GM12878 (cell line): ENCODE data around the gene AXIN1. TPM values are rescaled to one million over a fixed set of nuclear protein-coding genes. Genes with fewer than 3 reads are reported as not detected.

Source experiments
- ATAC-seq: fragments of 200-7000 bp; cut with Tn5 transposase; 3 replicates; pipeline ENCODE4 v1.9.1; 2020; ENCODE audit warnings: mild to moderate bottlenecking, moderate library complexity
- BruUV-seq: library from RNA; stranded (reverse); fragments of 400-500 nt; replicated peaks from 2 replicates; lab custom pipeline; 2021; lab: Mats Ljungman, UMichigan
- CTCF ChIA-PET: fragments of 300-600 bp; sonication (Branson Sonifier 250); formaldehyde crosslinking; extraction: SDS; loops from one replicate; lab custom pipeline; 2021; ENCODE audit warnings: inconsistent platforms; lab: Yijun Ruan, JAX
- POLR2A ChIA-PET: fragments of 350-600 bp; formaldehyde crosslinking; extraction: SDS; loops from one replicate; lab custom pipeline; 2021; ENCODE audit warnings: inconsistent platforms; lab: Charles Lee
- RAD21 ChIA-PET: fragments of 300-600 bp; sonication (Branson Sonifier 250); formaldehyde crosslinking; loops from one replicate; lab custom pipeline; 2023; ENCODE audit warnings: antibody characterized with exemption; ENCODE audit not compliant: unreplicated experiment; lab: Charles Lee
- SMC1A ChIA-PET: fragments of 300-600 bp; sonication (Branson Sonifier 250); formaldehyde crosslinking; loops from one replicate; lab custom pipeline; 2023; ENCODE audit not compliant: unreplicated experiment, uncharacterized antibody; lab: Charles Lee
- DNase-seq: peaks from one replicate; pipeline ENCODE4 v3.0.0-alpha.2; 2011; ENCODE audit warnings: low read depth, low spot score
- FAIRE-seq: peaks from 3 replicates; lab custom pipeline; 2011; peaks lifted over from hg19 to GRCh38; lab: Jason Lieb, UNC
- H2AFZ ChIP-seq: 2 replicates; pipeline ENCODE4 v1.6.0; 2011; ENCODE audit warnings: low read depth, low read length, control low read depth; ENCODE audit not compliant: control insufficient read depth
- H3K27ac ChIP-seq: 2 replicates; pipeline ENCODE4 v1.5.1; 2011; ENCODE audit warnings: control low read depth; ENCODE audit not compliant: control insufficient read depth, insufficient read depth
- H3K27me3 ChIP-seq, 2 experiments: replicated peaks in 1 of 2; 2 replicates each; pipeline versions ENCODE4 v1.6.0 to v1.6.1; 2011; ENCODE audit warnings: low read length in 1 of 2; ENCODE audit not compliant: control insufficient read depth in 2 of 2, insufficient read depth in 2 of 2
- H3K36me3 ChIP-seq, 2 experiments: 2 replicates each; pipeline ENCODE4 v1.5.1; 2011; ENCODE audit warnings: low read length in 1 of 2; ENCODE audit not compliant: control insufficient read depth in 2 of 2, insufficient read depth in 2 of 2
- H3K4me1 ChIP-seq: 2 replicates; pipeline ENCODE4 v1.6.1; 2011; ENCODE audit warnings: mild to moderate bottlenecking, low read length, moderate library complexity, mixed read lengths; ENCODE audit not compliant: control insufficient read depth, insufficient read depth
- H3K4me2 ChIP-seq: 2 replicates; pipeline ENCODE4 v1.6.0; 2011; ENCODE audit warnings: control low read depth; ENCODE audit not compliant: control insufficient read depth, insufficient read depth
- H3K4me3 ChIP-seq: fragments of 200-600 bp; sonication (generic); 2 replicates; pipeline ENCODE4 v1.5.1; 2016
- H3K79me2 ChIP-seq: 2 replicates; pipeline ENCODE4 v1.6.0; 2011; ENCODE audit warnings: low read length; ENCODE audit not compliant: control insufficient read depth, insufficient read depth
- H3K9ac ChIP-seq: 2 replicates; pipeline ENCODE4 v1.8.0; 2011; ENCODE audit warnings: low read length, control low read depth, mixed read lengths; ENCODE audit not compliant: control insufficient read depth, insufficient read depth
- H3K9me3 ChIP-seq: replicated peaks from 3 replicates; pipeline ENCODE4 v1.5.1; 2011; ENCODE audit warnings: mild to moderate bottlenecking, low read length; ENCODE audit not compliant: control insufficient read depth, insufficient read depth
- H4K20me1 ChIP-seq: 2 replicates; pipeline ENCODE4 v1.6.0; 2011; ENCODE audit not compliant: control insufficient read depth, insufficient read depth
- BMI1 ChIP-seq: fragments of 450-650 bp; IDR thresholded peaks from 2 replicates; pipeline ENCODE4 v1.6.1; 2016; ENCODE audit warnings: mild to moderate bottlenecking, moderate library complexity, borderline replicate concordance
- POLR2A ChIP-seq: IDR thresholded peaks from 2 replicates; pipeline ENCODE4 v1.6.1; 2011; ENCODE audit warnings: low read depth, mild to moderate bottlenecking, low read length
- WGBS: methylation state at CpG from one replicate; pipeline ENCODE4 v1.1.6; 2016; ENCODE audit warnings: low lambda C conversion rate; ENCODE audit not compliant: insufficient replicate concordance, insufficient coverage; ENCODE audit errors: missing lambda C conversion rate; 5-methylcytosine and 5-hydroxymethylcytosine counted together
- in situ Hi-C: fragments of 300-500 bp; cut with MboI; formaldehyde crosslinking; loops from 9 replicates; pipeline ENCODE4 v1.14.3; 2018; ENCODE audit warnings: mixed read lengths
- intact Hi-C: fragments of 100-400 bp; cut with micrococcal nuclease; formaldehyde crosslinking; loops from one replicate; pipeline ENCODE4 v1.14.2; 2022; ENCODE audit not compliant: unreplicated experiment
- polyA plus RNA-seq, 11 experiments: library from polyadenylated mRNA; depleted of rRNA in 4 of 11; unstranded in 6 of 11; stranded (reverse) in 5 of 11; fragments of >200 nt; fragmentation: Nextera tagmentation in 4 of 11; fragmentation: Illumina TruSeq in 1 of 11; extraction: Ambion mirVana in 4 of 11; extraction: Trizol in 1 of 11; gene quantifications; 1 replicate in 1 of 11; 2 replicates in 10 of 11; pipeline versions ENCODE4 v1.2.1 to v1.2.3, GENCODE V29; 2011 to 2016; ENCODE audit warnings: inconsistent platforms in 2 of 11, missing spikeins in 2 of 11, low read depth in 1 of 11
- total RNA-seq, 4 experiments: library from RNA; depleted of rRNA in 3 of 4; stranded (reverse); fragments of >200 nt in 3 of 4; fragmentation: Illumina TruSeq in 1 of 4; extraction: Trizol in 1 of 4; gene quantifications; 2 replicates each; pipeline versions ENCODE4 v1.2.1 to v1.2.3, GENCODE V29; 2013 to 2021
- TF ChIP-seq, protein P1 (sequence below): IDR thresholded peaks from 2 replicates; pipeline ENCODE4 v1.6.1; 2011; ENCODE audit warnings: borderline replicate concordance, low read depth, mild to moderate bottlenecking, moderate library complexity, low read length; ENCODE audit not compliant: insufficient read depth, poor library complexity, severe bottlenecking

The AXIN1 gene
- total and polyA plus RNA-seq, 10 of the 15 experiments (the other 5 are each of a cell fraction or from before 2014, with no cell fraction given), result 0.26 to 27.1 (median 7.7) TPM

DNA sequence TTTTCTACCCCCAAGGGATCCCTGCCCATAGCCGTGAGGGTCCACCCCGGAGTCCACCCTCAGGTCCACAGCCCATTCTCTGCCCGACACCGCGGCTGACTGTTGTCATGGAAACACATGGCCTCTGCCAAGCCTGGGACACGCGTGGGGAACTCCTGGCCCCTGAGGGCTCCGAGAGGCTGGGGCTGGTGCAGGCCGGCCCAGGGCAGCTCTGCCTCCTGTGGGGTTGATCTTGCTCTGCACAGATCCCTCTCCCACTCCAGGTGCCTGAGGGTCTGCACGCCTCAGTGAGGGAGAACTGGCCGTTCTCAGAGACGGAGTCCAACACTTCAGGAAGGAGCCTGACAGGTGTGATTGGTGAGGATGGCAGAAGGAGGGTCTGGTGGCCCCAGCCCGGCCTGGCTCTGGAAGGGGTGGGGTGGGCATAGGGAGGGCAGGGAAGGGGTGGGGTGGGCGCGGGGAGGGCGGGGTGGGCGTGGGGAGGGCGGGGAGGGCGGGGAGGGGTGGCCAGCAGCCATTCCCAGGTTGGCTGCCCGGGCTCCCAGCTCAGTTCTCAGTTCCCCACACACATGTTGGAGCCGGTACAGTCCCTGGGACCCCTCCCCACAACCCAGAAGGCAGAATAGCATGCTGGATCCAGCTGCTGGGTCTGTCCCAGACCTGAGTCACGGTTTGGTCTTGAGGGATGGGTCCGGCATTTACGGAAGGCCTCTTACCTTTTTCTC, 11.4 kb upstream of the AXIN1 start:
- no peaks in the 10 kb centered on the region for H4K20me1 ChIP-seq
- RAD21 ChIA-PET, result interaction anchor here (1.2 kb wide), 1 partner anchor 257 kb away, joined by 4 read pairs; no protein-coding TSS in a partner anchor
- H3K4me1 ChIP-seq, result no peaks in the 10 kb centered on the region
- no peak overlapping the region for H3K4me2 ChIP-seq
- POLR2A ChIA-PET, result no interaction called here
- in situ Hi-C loops, result no loop called here
- intact Hi-C loops, result loop anchor here (2.0 kb wide), 1 partner anchor 257 kb away; no protein-coding TSS in a partner anchor
- H3K4me3 ChIP-seq, result no peak overlapping the region
- DNase-seq (no peak), ATAC-seq (peak; percentile 9; the same call in 1 of the 3 replicates), FAIRE-seq (no peak)
- TF ChIP-seq, protein P1, sequence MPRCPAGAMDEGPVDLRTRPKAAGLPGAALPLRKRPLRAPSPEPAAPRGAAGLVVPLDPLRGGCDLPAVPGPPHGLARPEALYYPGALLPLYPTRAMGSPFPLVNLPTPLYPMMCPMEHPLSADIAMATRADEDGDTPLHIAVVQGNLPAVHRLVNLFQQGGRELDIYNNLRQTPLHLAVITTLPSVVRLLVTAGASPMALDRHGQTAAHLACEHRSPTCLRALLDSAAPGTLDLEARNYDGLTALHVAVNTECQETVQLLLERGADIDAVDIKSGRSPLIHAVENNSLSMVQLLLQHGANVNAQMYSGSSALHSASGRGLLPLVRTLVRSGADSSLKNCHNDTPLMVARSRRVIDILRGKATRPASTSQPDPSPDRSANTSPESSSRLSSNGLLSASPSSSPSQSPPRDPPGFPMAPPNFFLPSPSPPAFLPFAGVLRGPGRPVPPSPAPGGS, result no peak
- TF ChIP-seq BMI1 (peak; percentile 67), POLR2A (peak; percentile 44)
- no peak overlapping the region for H3K27ac ChIP-seq
- H3K79me2 ChIP-seq, result no peaks in the 10 kb centered on the region
- no peak overlapping the region for H2AFZ ChIP-seq
- no peaks in the 10 kb centered on the region for H3K9me3 ChIP-seq
- CTCF ChIA-PET, result interaction anchor here (0.7 to 2.5 kb wide), 3 partner anchors 154 to 298 kb away, joined by 3 to 5 read pairs (median 3); no protein-coding TSS in a partner anchor
- no peak overlapping the region for H3K9ac ChIP-seq
- WGBS, result 29% methylated on average over 14 of the region's 24 CpGs
- no peaks in the 10 kb centered on the region for H3K27me3 ChIP-seq
- no TSS peak for BruUV-seq
- peaks cover 5 to 14% of the 10 kb centered on the region in 2 experiments; a peak in 3 of 4 replicates for H3K36me3 ChIP-seq
- SMC1A ChIA-PET, result no interaction called here
